Spinal cord (tissue), 10 donors: ENCODE data around the gene EPHB4. TPM values are rescaled to one million over a fixed set of nuclear protein-coding genes. Genes with fewer than 3 reads are reported as not detected.

Experiments
- DNase-seq, 6 donors: peaks; one replicate each; pipeline versions ENCODE4 v3.0.0 to v3.0.0-alpha.2; 2013 to 2015; ENCODE audit warnings: low spot score in 6 of 6, low read depth in 4 of 6
- H3K27ac ChIP-seq: one replicate; pipeline ENCODE4 v1.5.1; 2013; ENCODE audit warnings: low read depth, low read length, control low read depth
- H3K27me3 ChIP-seq: one replicate; pipeline ENCODE4 v1.6.1; 2013; ENCODE audit warnings: low read length; ENCODE audit not compliant: control insufficient read depth, insufficient read depth
- H3K36me3 ChIP-seq: one replicate; pipeline ENCODE4 v1.6.1; 2013; ENCODE audit warnings: low read length; ENCODE audit not compliant: control insufficient read depth, insufficient read depth
- H3K4me1 ChIP-seq: one replicate; pipeline ENCODE4 v1.6.1; 2013; ENCODE audit warnings: low read length; ENCODE audit not compliant: control insufficient read depth, insufficient read depth
- H3K4me3 ChIP-seq: one replicate; pipeline ENCODE4 v1.5.1; 2013; ENCODE audit warnings: low read depth, low read length, control low read depth
- H3K9me3 ChIP-seq: one replicate; pipeline ENCODE4 v1.6.1; 2013; ENCODE audit warnings: low read length; ENCODE audit not compliant: control insufficient read depth, insufficient read depth
- WGBS: methylation state at CpG from one replicate; pipeline ENCODE4 v1.1.5; 2013; ENCODE audit warnings: missing lambda C conversion rate; ENCODE audit not compliant: insufficient coverage; 5-methylcytosine and 5-hydroxymethylcytosine counted together
- polyA plus RNA-seq, 2 donors: library from polyadenylated mRNA; unstranded; fragments of 120-200 nt; gene quantifications; one replicate each; pipeline ENCODE4 v1.2.1, GENCODE V29; 2013; ENCODE audit not compliant: insufficient read length in 2 of 2
- total RNA-seq, 2 donors: library from RNA; depleted of rRNA in 1 of 2; stranded (reverse); fragments of 120-200 nt in 1 of 2; fragments of >200 nt in 1 of 2; gene quantifications; one replicate each; pipeline versions ENCODE4 v1.2.3 to v1.2.4, GENCODE V29; 2013 to 2014
- donor health status: healthy.

The EPHB4 gene
- total and polyA plus RNA-seq, 4 donors = 16.2 to 52.1 (median 21.2) TPM

DNA sequence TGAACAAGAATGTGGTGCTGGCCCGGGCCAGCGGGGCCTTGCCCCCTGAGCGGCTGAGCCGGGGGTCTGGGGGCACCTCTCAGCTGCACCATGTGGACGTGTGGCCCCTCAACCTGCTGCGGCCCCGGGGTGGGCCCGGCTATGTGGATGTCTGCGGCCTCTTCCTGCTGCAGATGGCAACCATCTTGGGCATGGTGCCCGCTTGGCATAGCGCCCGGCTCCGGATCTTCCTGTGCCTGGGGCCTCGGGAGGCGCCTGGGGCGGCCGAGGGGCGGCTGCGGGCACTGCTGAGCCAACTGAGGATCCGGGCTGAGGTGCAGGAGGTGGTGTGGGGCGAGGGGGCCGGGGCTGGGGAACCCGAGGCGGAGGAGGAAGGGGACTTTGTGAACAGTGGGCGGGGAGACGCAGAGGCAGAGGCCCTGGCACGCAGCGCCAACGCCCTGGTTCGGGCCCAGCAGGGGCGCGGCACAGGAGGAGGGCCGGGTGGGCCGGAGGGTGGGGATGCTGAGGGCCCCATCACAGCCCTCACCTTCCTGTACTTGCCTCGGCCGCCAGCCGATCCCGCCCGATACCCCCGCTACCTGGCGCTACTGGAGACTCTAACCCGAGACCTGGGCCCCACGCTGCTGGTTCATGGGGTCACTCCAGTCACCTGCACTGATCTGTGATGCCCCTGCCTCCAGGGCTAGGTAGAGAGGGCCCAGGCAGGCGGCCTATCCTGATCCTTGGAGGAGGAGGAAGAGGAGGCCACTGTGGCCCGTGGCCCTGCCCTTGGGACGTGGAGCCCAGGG lies 38.8 kb upstream of the EPHB4 start:
- Histone ChIP-seq H3K27ac (peak overlapping the region; percentile 90), H3K36me3 (peaks cover 49% of the 10 kb centered on the region)
- 53% methylated on average over 39 of the region's 46 CpGs for WGBS

DNA sequence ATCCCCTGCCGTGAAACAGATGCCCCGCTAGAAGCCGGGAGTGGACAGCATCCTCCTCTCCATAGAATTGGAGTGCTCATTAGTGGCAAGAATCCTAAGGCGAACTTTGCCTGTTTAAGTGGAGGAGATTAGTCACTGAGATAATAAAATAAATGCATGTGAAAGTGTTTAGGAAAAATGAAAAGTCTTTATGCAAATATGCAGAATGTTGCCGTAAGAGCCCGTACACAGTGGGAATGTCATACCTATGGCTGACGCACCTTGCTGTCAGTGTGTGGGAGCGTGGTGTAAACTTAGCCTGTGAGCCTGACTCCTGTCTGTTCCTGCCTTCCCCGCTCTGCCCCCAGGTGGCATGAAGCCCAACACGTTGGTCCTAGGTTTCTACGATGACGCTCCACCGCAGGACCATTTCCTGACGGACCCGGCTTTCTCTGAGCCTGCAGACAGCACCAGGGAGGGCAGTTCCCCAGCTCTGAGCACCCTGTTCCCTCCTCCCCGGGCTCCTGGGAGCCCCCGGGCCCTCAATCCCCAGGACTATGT lies 38.1 kb upstream of the EPHB4 start:
- peaks cover 51% of the 10 kb centered on the region for H3K4me1 ChIP-seq
- H3K4me3 ChIP-seq = no peak overlapping the region
- peak overlapping the region; percentile 53 for H3K27ac ChIP-seq
- DNase-seq = peak in 1 of 6 donors; percentile 35
- 73% methylated on average over 17 of the region's 17 CpGs for WGBS
- no peaks in the 10 kb centered on the region for H3K27me3 ChIP-seq
- no peaks in the 10 kb centered on the region for H3K9me3 ChIP-seq
- peaks cover 50% of the 10 kb centered on the region for H3K36me3 ChIP-seq

More for the DNA sequence above, 38.8 kb upstream of the EPHB4 start:
- Histone ChIP-seq H3K27me3 (no peaks in the 10 kb centered on the region), H3K4me1 (peaks cover 51% of the 10 kb centered on the region), H3K9me3 (no peaks in the 10 kb centered on the region), H3K4me3 (peak overlapping the region; percentile 84)
- DNase-seq = peak in 4 of 6 donors; percentile 70 to 94 (median 76)

DNA sequence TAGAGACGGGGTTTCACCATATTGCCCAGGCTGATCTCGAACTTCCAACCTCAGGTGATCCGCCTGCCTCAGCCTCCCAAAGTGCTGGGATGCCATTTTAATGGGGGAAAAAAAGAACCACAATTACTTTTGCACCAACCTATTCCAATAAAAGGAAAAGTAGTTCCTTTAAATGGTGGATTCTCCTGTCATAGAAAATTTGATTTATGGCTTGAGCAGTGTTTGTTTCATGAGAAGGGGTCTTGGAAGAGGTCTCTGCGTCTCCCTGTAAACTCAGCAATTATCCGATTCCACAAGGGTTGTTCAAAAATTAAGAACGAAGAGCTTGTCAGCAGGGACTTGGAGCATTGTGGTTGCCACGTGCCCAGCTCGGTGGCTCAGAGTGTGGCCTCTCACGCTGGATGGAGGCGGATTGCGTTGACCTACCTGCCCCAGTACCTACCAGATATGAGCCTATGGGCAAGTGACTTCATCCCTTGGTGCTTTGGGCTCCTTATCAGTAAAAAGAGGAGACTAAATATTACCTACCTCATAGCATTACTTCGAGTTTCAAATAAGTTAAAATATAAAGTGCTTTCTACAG lies 37.0 kb upstream of the EPHB4 start:
- no peak overlapping the region for H3K27ac ChIP-seq
- H3K4me3 ChIP-seq = no peak overlapping the region
- 85% methylated on average over 5 of the region's 12 CpGs for WGBS
- H3K36me3 ChIP-seq = peaks cover 55% of the 10 kb centered on the region
- peaks cover 51% of the 10 kb centered on the region for H3K4me1 ChIP-seq
- no peaks in the 10 kb centered on the region for H3K9me3 ChIP-seq
- DNase-seq = no peak
- H3K27me3 ChIP-seq = no peaks in the 10 kb centered on the region

DNA sequence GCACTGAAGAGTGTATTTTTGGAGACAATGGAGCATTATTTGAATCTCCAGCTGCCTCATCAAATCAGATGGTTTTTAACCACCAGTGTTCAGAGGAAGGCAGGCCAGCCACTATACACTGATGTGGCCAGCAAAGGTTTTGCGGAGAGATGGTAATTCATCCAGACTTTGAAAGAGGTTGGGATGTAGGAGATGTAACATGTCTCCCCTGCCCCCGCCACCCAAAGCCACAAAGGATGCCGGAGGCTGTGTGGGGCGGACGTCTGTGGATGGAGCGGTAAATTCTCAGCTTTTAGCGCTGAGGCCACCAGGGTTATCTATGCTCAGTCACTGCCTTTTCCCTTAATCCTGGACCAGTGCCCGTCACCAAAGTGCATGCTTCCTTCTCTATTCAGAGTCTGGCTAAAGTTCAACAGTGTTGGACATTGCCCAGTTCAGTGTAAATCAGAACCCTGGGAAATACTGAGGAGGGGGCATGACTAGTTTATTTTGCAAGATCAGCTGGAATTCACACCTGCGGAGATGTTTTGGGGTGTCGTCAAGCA lies 36.2 kb upstream of the EPHB4 start:
- H3K9me3 ChIP-seq = no peaks in the 10 kb centered on the region
- H3K27me3 ChIP-seq = no peaks in the 10 kb centered on the region
- H3K4me3 ChIP-seq = no peak overlapping the region
- H3K27ac ChIP-seq = no peak overlapping the region
- peaks cover 57% of the 10 kb centered on the region for H3K36me3 ChIP-seq
- DNase-seq = peak in 2 of 6 donors; percentile 52 to 69
- 45% methylated on average over 8 of the region's 10 CpGs for WGBS
- H3K4me1 ChIP-seq = peaks cover 45% of the 10 kb centered on the region

DNA sequence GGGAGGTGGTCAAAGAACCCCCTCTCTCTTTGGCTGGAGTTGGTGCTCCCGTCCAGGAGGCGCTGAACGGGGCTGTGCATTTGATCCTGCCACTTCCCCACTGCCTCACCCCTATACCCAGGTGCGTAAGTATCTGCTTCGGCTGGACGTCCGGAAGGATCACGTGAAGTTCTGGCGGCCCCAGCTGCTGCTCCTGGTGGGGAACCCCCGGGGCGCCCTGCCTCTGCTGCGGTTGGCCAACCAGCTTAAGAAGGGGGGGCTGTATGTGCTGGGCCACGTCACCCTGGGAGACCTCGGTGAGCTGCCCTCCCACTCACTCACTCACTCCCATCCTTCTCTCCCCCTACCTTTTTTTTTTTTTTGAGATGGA lies 34.3 kb upstream of the EPHB4 start:
- 86% methylated on average over 7 of the region's 14 CpGs for WGBS
- no peak for DNase-seq
- Histone ChIP-seq H3K9me3 (no peaks in the 10 kb centered on the region), H3K27me3 (no peaks in the 10 kb centered on the region), H3K36me3 (peaks cover 65% of the 10 kb centered on the region), H3K4me3 (no peak overlapping the region), H3K4me1 (peaks cover 26% of the 10 kb centered on the region), H3K27ac (no peak overlapping the region)

DNA sequence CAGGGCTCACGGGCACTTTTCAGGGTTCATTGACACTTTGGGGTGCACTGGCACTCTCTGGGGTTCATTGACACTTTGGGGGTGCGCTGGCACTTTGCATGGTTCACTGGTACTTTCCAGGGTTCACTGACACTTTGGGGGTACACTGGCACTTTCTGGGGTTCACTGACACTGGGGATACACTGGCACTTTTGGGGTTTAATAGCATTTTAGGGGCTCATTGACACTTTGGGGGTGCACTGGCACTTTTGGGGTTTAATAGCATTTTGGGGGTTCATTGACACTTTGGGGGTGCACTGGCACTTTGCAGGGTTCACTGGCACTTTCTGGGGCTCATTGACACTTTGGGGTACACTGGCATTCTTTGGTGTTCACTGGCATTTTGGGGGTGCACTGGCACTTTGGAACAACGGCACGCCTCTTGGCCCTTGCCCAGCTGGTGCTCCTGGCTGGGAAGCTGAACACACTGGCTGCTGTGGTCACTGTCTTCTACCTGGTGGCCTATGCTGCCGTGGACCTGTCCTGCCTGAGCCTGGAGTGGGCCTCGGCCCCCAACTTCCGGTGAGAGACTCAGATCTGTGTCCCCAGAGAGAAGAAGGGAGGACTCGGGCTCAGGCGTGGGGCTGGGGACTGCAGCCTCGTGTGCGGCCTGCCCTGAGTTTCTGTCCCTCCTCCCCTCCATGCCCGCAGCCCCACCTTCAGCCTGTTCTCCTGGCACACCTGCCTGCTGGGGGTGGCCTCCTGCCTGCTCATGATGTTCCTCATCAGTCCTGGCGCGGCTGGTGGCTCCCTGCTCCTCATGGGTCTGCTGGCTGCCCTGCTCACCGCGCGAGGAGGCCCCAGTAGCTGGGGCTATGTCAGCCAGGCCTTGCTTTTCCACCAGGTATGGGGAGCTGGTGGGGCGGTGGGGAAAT lies 33.6 kb upstream of the EPHB4 start:
- peaks cover 62% of the 10 kb centered on the region for H3K36me3 ChIP-seq
- no peaks in the 10 kb centered on the region for H3K9me3 ChIP-seq
- no peaks in the 10 kb centered on the region for H3K27me3 ChIP-seq
- H3K27ac ChIP-seq = no peak overlapping the region
- H3K4me1 ChIP-seq = peaks cover 20% of the 10 kb centered on the region
- 94% methylated on average over 13 of the region's 18 CpGs for WGBS
- H3K4me3 ChIP-seq = no peak overlapping the region
- DNase-seq = no peak

DNA sequence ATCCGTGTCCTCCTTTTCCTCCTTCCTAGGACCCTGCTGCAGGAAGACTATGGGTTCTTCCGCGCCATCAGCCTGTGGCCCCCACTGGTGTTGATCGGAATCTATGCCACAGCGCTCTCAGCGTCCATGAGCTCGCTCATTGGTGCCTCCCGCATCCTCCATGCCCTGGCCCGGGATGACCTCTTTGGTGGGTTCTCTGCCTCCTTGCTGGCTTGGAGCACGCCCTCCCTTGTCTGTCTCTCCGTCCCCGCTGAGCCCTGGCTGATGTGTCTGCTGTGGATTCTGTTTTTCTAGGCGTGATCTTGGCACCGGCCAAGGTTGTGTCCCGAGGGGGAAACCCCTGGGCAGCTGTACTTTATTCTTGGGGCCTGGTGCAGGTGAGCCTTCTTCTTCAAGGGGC lies 32.5 kb upstream of the EPHB4 start:
- WGBS = 89% methylated on average over 15 of the region's 15 CpGs
- H3K36me3 ChIP-seq = peaks cover 66% of the 10 kb centered on the region
- no peak overlapping the region for H3K27ac ChIP-seq
- H3K27me3 ChIP-seq = no peaks in the 10 kb centered on the region
- H3K4me3 ChIP-seq = no peak overlapping the region
- no peaks in the 10 kb centered on the region for H3K9me3 ChIP-seq
- peaks cover 14% of the 10 kb centered on the region for H3K4me1 ChIP-seq
- no peak for DNase-seq

DNA sequence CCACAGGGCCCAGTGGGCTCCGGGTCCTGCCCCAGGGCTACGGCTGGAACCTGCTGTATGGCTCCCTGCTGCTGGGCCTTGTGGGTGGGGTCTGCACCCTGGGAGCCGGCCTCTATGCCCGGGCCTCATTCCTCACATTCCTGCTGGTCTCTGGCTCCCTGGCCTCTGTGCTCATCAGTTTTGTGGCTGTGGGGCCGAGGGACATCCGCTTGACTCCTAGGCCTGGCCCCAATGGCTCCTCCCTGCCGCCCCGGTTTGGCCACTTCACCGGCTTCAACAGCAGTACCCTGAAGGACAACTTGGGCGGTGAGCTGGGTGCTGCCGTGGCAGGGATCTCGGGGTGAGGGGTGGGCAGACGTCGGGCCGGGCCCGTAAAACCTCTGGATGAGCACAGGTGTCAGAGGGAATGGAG lies 29.6 kb upstream of the EPHB4 start:
- Histone ChIP-seq H3K4me1 (peaks cover 17% of the 10 kb centered on the region), H3K9me3 (no peaks in the 10 kb centered on the region), H3K36me3 (peaks cover 64% of the 10 kb centered on the region), H3K4me3 (no peak overlapping the region), H3K27ac (no peak overlapping the region), H3K27me3 (no peaks in the 10 kb centered on the region)
- 91% methylated on average over 16 of the region's 16 CpGs for WGBS
- no peak for DNase-seq

DNA sequence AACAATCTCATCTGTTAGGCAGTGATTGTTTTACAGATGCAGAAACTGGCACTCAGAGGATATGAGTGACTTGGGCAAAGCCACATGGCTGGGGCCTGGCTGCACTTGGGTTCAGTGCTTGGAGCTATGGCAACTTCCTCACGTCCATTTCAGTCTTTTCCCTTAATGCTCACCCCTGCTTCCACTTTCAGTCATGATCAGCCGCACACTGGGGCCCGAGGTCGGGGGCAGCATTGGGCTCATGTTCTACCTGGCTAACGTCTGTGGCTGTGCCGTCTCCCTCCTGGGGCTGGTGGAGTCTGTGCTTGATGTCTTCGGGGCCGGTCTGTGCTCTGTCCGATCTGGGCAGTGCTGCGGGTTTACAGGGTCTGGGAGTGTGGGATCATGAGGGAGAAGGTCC lies 28.2 kb upstream of the EPHB4 start:
- H3K27me3 ChIP-seq = no peaks in the 10 kb centered on the region
- no peak overlapping the region for H3K27ac ChIP-seq
- H3K4me1 ChIP-seq = peaks cover 17% of the 10 kb centered on the region
- H3K36me3 ChIP-seq = peaks cover 50% of the 10 kb centered on the region
- H3K4me3 ChIP-seq = no peak overlapping the region
- H3K9me3 ChIP-seq = no peaks in the 10 kb centered on the region
- DNase-seq = no peak
- WGBS = 84% methylated on average over 10 of the region's 10 CpGs
